Tibial artery (tissue), 4 donors: Measurements from ENCODE around the gene CST6.

ENCODE experiments used
- DNase-seq, 2 donors: peaks; one replicate each; pipeline ENCODE4 v3.0.0-alpha.2; 2019
- H3K27ac ChIP-seq, 2 donors: fragments of 200-600 bp; sonication (generic) in 1 of 2; 1 replicate in 1 of 2; 2 replicates in 1 of 2; pipeline ENCODE4 v1.5.1; 2018 to 2019; ENCODE audit warnings: mild to moderate bottlenecking in 1 of 2
- H3K27me3 ChIP-seq, 2 donors: fragments of 200-600 bp; sonication (generic) in 1 of 2; one replicate each; pipeline versions ENCODE4 v1.5.1 to v1.6.0; 2016 to 2019
- H3K36me3 ChIP-seq, 3 donors: fragments of 200-600 bp; sonication (generic) in 2 of 3; one replicate each; pipeline ENCODE4 v1.5.1; 2016 to 2019; ENCODE audit warnings: mild to moderate bottlenecking in 2 of 3
- H3K4me1 ChIP-seq, 4 donors: fragments of 200-600 bp; sonication (generic) in 2 of 4; 1 replicate in 3 of 4; 2 replicates in 1 of 4; pipeline ENCODE4 v1.5.1; 2016 to 2019
- H3K4me3 ChIP-seq, 2 donors: fragments of 200-600 bp; sonication (generic) in 1 of 2; 1 replicate in 1 of 2; 2 replicates in 1 of 2; pipeline ENCODE4 v1.5.1; 2018 to 2019; ENCODE audit warnings: mild to moderate bottlenecking in 2 of 2
- H3K9me3 ChIP-seq, 3 donors: fragments of 200-600 bp; sonication (generic) in 1 of 3; one replicate each; pipeline ENCODE4 v1.5.1; 2016 to 2019
- intact Hi-C: fragments of 100-400 bp; cut with DNase I; formaldehyde crosslinking; loops from one replicate; pipeline ENCODE4 v1.15.0; 2023; ENCODE audit warnings: low total_unique reads
- TF ChIP-seq, protein P1 (sequence below), 2 experiments: fragments of 200-600 bp in 1 of 2; fragments of 450-650 bp in 1 of 2; IDR thresholded peaks; one replicate each; pipeline ENCODE4 v1.5.1; 2017 to 2019; ENCODE audit warnings: antibody characterized with exemption in 2 of 2, mild to moderate bottlenecking in 1 of 2, moderate library complexity in 1 of 2

CST6 gene

DNA sequence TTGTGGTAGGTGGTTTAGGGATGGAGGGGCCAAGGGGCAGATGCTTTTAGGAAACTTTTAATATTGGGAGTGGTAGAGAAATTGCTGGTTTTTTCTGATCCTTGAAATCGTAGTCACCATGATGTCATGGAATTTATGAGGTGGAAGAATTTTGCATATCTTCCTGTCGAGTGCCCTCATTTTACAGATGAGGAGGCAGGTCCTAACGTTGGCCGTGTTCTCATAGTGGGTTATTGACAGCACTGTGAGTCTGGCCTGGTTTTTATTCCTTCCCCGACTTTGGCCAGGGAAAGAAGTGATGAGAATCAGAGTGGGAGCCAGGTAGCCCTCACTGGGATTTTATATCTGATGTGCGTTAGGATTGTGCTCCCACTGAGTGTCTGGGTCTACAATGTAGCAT lies 49.5 kb downstream of the CST6 start:
- Histone ChIP-seq H3K36me3 (peaks cover 91 to 97% (median 96%) of the 10 kb centered on the region in 3 donors), H3K4me1 (no peaks in the 10 kb centered on the region), H3K27ac (no peak overlapping the region), H3K27me3 (no peaks in the 10 kb centered on the region), H3K9me3 (no peaks in the 10 kb centered on the region), H3K4me3 (no peak overlapping the region)
- no peak for DNase-seq
- intact Hi-C loops = no loop called here
- TF ChIP-seq, protein P1, sequence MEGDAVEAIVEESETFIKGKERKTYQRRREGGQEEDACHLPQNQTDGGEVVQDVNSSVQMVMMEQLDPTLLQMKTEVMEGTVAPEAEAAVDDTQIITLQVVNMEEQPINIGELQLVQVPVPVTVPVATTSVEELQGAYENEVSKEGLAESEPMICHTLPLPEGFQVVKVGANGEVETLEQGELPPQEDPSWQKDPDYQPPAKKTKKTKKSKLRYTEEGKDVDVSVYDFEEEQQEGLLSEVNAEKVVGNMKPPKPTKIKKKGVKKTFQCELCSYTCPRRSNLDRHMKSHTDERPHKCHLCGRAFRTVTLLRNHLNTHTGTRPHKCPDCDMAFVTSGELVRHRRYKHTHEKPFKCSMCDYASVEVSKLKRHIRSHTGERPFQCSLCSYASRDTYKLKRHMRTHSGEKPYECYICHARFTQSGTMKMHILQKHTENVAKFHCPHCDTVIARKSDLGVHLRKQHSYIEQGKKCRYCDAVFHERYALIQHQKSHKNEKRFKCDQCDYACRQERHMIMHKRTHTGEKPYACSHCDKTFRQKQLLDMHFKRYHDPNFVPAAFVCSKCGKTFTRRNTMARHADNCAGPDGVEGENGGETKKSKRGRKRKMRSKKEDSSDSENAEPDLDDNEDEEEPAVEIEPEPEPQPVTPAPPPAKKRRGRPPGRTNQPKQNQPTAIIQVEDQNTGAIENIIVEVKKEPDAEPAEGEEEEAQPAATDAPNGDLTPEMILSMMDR (IDR thresholded peaks at IDR 0.05) = no peak

GRCh38 chr11:66062408-66062807 lies 50.6 kb downstream of the CST6 start:
- Histone ChIP-seq H3K9me3 (no peaks in the 10 kb centered on the region), H3K4me3 (no peak overlapping the region), H3K4me1 (no peaks in the 10 kb centered on the region), H3K27me3 (no peaks in the 10 kb centered on the region), H3K27ac (no peak overlapping the region), H3K36me3 (peaks cover 91 to 97% (median 96%) of the 10 kb centered on the region in 3 donors)
- DNase-seq = no peak
- intact Hi-C loops = no loop called here
- TF ChIP-seq, protein P1 (IDR thresholded peaks at IDR 0.05) = no peak
